NCI-H82 treated with DMSO at 0.1 percent for 48 hours (cell line): ENCODE measurements around the gene MBD5.
A peak's percentile ranks its signal among the peaks of the same experiment; 100 is the strongest.
"Not testable (repeated sequence)": the region's sequence is repeated elsewhere in the genome, so short reads cannot be mapped to it uniquely, and the experiment has no call there.

Source experiments
- DNase-seq: peaks from one replicate; lab custom pipeline; 2025; ENCODE audit not compliant: unreplicated experiment; lab: John Stamatoyannopoulos, UW

The MBD5 gene

DNA sequence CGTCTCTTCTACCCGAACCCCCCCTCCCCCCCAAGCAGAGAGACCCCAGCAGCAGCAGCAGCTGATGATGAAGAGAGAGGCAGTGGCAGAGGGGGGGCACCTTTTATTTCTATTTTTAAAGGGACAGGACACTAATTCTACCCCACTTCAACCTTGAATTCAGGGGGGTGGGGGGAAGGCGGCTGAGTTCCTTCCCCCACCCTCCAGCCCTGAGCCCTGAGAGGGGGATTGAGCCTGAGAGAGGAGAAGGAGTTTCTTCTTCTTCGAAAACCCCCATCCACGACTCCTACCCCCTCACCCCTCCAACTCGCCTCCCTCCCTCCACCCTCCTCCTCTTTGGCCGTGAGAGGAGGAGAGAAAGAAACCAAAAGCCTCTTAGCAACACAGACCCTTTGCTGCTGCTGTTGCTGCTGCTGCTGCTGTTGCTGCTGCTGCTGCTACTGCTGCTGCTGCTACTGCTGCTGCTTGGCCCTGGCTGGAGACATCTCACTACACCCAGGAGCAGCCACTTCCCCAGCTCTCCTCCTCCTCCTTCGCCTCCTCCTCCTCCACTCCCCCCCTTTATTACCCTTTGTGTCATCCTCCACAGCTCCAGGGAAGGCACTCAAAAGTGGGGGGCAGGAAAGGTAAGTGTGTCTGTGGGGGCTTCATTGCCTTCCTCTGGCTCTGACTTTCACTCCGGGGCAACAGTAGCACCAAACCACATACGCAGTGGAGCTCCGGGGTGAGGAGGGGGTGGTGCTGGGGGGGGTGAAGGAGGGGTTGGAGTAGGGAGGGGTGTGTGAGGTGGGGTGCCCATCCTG is at the start of gene MBD5:
Gene MBD5, plus strand, starts transcription at position 33 of the 803 bp plus-strand sequence.
- peak; percentile 58 for DNase-seq

DNA sequence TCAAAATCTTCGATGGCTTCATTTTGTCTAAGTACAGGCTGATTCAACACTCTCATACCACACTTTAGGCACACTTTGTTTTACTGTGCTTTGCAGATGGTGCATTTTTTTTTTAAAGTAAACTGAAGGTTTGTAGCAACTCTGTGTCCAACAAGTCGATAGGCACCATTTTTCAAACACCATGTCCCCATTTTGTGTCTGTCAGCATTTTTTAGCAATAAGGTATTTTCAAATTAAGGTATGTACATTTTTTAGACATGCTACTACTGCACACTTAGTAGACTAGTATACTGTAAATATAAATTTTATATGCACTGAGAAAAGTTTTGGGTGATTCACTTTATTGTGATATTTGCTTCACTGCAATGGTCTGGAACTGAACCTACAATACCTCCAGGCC is 44.8 kb upstream of the MBD5 start:
- DNase-seq: no peak

GRCh38 chr2:147977679-147978078 is 43.2 kb upstream of the MBD5 start:
- no peak for DNase-seq

- no peak for DNase-seq
Measured at GRCh38 chr2:147980940-147981528, 39.9 kb upstream of the MBD5 start.

DNA sequence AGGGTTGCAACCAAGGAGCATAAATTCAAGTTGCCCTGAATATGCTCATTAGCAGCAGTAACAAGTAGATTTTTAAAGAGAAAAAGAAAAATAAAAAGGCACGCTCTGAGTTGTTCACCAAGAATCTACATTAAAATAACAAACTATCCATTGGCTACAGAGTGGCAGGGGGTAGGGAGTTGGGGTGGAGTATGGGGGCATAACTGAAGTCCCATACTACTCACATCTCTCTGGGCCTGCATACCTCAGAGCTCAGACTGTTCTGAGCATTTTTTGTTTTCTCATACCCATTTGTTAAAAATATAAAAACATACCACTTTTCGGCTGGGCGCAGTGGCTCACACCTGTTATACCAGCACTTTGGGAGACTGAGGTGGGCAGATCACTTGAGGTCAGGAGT is 31.8 kb upstream of the MBD5 start:
- no peak for DNase-seq

DNA sequence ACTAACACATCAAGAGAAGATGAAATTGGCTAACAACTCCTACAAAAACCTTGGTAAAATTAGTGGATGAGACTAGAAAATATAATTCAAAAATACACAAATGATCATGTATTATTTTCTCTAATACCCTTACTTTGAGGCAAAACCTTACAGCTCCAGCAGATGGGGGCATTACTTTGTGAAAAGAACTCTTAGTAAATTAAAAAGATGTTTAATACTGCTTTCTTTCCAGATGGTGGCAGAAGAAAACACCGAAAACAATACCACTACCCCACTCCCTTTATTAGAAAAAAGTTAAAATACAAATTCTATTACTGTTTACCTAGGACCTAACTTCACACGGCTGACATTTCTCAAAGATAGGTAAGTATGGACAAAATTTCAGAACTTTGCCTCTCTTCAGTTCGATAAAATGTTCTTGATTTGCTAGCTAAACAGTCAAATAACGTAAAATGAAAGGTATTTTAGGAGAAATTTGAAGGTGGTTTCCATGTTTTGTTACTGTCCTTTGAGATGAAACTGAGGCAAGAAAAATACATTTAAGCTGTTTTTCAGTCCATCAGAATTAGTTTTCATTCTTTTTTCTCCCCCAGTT is 31.0 kb upstream of the MBD5 start:
- no peak for DNase-seq

- DNase-seq: not testable (repeated sequence)
Measured at GRCh38 chr2:147994965-147995364, 25.9 kb upstream of the MBD5 start.

- DNase-seq: no peak
Measured at GRCh38 chr2:147996828-147997227, 24.1 kb upstream of the MBD5 start.

DNA sequence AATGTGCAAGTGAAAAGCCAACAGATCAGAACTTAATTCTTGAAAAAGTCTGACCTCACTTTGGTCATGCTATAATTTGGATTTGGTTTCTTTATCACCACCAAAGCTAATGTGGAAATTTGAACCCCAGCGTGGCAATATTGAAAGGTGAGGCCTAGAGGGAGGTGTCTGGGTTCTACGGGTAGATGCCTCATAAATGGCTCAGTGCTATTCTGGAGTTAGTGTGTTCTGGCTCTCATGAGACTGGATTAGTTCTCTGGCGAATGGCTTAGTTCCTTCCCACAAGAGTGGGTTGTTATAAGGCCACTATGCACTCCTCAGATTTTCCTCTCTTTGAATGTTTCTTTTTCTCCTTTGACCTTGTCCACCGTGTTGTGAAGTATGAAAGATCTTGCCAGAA is 22.7 kb upstream of the MBD5 start:
- no peak for DNase-seq

GRCh38 chr2:147999126-147999525 is 21.8 kb upstream of the MBD5 start:
- DNase-seq: peak; percentile 71

GRCh38 chr2:148000095-148000494 is 20.8 kb upstream of the MBD5 start:
- DNase-seq: no peak

DNA sequence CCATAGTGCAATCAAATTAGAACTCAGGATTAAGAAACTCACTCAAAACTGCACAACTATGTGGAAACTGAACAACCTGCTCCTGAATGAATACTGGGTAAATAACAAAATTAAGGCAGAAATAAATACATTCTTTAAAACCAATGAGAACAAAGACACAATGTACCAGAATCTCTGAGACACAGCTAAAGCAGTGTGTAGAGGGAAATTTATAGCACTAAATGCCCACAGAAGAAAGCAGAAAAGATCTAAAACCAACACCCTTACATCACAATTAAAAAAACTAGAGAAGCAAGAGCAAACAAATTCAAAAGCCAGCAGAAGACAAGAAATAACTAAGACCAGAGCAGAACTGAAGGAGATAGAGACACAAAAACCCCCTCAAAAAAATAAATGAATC is 18.5 kb upstream of the MBD5 start:
- not testable (repeated sequence) for DNase-seq

- DNase-seq: no peak
Measured at GRCh38 chr2:148006249-148007007, 14.5 kb upstream of the MBD5 start.

- DNase-seq: no peak
Measured at GRCh38 chr2:148007219-148007900, 13.5 kb upstream of the MBD5 start.

DNA sequence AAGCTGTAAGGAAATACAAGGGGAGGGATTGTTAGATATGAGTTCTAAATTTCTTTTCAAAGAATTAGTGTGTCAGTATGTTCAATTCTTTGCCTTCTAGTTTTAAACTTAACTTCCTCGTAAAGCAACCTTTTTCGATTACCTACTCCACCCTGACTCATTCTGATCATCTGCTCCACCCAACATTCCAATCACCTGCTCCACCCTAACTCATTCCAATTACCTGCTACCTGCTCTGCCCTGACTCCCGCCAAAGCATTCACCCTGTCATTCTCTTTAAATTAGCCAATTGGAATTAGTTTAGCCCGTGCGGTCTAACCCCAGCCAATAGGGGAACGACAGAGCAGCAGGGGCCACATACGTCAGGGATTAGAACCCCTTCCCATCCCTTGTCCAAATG is 12.5 kb upstream of the MBD5 start:
- not testable (repeated sequence) for DNase-seq

DNA sequence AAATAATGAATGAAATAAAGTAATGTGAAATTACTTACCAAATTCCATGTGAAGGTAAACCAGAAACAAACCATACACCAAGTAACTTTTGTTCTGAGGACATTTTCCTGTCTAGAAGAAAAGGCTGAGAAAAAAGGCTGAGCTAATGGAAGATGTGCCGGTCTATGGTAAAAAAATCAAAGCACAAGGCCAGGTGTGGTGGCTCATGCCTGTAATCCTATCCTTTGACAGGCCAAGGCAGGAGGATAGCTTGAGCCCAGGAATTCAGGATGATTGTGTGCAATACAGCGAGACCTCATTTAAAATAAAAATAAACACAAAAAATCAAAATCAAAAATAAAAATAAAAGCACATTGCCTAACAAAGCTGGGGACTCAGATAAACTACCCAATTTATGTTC is 7.0 kb upstream of the MBD5 start:
- DNase-seq: no peak

DNA sequence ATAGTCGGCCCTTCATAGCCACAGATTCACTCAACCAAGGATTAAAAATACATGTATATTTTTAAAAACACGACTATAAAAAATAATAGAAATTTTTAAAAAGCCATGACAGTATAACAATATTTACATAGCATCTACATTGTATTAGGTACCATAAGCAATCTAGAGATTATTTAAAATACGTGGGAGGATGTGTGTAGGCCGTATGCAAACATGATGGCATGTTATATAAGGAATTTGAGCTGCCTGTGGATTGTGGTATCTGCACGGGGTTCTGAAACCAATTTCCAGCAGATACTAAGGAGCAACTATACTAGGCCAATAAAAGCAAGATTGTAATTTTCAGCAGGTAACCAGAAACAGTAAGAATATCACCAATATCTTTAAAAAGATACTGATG is 6.3 kb upstream of the MBD5 start:
- no peak for DNase-seq

GRCh38 chr2:148020111-148021058 is 506 bp upstream of the MBD5 start, which contains the start of gene ORC4:
TSS of gene ORC4 (minus strand) at chr2:148020737. CDS start at chr2:147975958, 44,779 bp downstream.
- DNase-seq: peak; percentile 99

DNA sequence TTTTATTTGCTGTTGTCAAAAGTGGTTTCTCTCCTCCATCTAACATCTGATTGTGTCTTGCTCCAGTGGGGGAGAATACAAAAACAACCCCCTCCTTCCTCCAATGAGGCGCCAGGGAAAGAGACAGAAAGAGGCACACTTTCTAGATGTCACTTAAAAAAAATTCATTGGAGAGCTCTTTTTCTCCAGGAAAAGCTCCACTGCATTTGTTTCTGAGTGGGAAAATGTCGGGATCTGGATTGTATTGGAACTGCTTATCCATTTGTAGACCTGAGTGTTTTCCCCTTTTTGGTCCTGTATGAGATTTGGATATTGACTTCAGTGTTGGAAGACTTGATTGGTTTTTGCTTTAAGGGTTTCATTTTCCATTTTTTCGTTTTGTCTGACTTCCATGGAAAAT is 995 bp downstream of the MBD5 start:
- DNase-seq: no peak

GRCh38 chr2:148022351-148022750 is 1.5 kb downstream of the MBD5 start:
- DNase-seq: no peak
